Measurements from ENCODE around the gene SCYL2. TPM values are rescaled to one million over a fixed set of nuclear protein-coding genes. Genes with fewer than 3 reads are reported as not detected.
A peak's percentile ranks its signal among the peaks of the same experiment; 100 is the strongest.
"Not testable (repeated sequence)": the region's sequence is repeated elsewhere in the genome, so short reads cannot be mapped to it uniquely, and the experiment has no call there.

SCYL2 gene
- total RNA-seq, 1 donor from 2014 or later: 35.9 TPM

- no peak for DNase-seq (ENCODE audit: low spot score)
These were observed 50.4 kb downstream of the SCYL2 start for GRCh38 chr12:100317371-100317770.

DNA sequence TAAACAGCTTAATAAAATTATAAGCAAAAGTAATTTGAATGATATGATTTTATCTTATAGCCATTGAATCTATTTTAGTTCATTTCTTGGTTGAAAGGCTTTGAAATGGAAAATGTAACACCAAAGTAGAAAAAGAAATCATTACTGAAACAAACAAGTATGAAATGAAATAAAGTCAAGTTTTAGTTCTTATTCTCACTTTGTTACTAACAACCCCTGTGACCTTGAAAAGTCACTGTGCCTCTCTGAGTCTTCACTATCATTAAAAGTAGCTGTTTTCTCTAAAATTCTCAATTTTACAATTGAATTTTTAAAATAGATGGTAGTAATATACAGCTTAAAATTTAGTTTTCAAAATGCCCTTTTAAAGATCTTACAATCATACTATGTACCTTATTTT is 57.5 kb downstream of the SCYL2 start:
- DNase-seq (ENCODE audit: low spot score): no peak

DNA sequence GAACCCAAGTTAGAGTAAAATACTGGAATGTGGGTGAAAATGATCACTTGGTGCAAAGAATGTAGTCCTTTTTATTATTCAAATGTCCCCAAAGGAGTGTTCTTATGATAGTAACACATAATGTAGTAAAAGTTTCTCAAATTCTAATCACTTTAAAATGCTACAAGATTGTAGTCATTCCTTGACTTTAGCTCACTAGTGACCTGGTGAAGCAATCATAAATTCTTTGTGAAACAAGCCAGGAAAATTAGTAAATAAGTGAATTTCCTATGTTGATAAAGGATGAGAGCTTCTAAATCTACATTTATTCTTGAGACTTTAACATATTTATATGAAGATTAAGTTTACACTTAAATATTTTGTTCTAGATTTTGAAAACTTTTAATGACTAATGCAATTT is 59.2 kb downstream of the SCYL2 start:
- DNase-seq (ENCODE audit: low spot score): no peak

GRCh38 chr12:100329800-100330199 is 62.8 kb downstream of the SCYL2 start:
- no peak for DNase-seq (ENCODE audit: low spot score)

- DNase-seq (ENCODE audit: low spot score): no peak
These were observed 64.9 kb downstream of the SCYL2 start for GRCh38 chr12:100331871-100332270.

DNA sequence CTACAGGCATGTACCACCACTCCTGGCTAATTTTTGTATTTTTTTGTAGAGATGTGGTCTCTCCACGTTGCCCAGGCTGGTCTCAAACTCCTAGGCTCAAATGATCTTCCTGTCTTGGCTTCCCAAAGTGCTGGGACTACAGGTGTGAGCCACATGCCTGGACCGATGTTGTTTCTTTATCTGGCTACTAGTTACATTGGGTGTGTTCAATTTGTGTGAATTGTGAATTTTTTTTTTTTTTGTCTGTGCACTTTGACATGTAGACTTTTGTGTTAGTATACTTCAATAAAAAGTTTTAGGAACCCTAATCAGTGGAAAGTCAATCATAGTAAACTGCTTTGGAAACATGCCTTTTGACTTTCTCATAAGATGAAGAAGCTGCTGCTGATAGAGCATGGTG is 65.9 kb downstream of the SCYL2 start:
- DNase-seq (ENCODE audit: low spot score): no peak

DNA sequence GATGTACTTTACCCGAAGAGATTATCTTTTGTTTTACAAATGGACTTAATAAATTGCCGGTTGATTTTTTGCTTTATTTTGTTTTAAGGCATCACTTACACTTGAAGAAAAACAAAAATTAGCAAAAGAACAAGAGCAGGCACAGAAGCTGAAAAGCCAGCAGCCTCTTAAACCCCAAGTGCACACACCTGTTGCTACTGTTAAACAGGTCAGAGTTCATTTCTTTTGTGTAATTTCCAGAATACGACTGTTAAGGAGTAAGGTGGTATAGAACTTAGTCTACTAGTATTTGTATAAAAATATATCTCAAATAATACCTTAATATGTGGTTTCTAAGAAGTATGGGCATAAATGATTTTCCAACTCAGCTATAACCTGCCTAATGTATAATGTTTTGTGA is 70.3 kb downstream of the SCYL2 start:
- no peak for DNase-seq (ENCODE audit: low spot score)

DNA sequence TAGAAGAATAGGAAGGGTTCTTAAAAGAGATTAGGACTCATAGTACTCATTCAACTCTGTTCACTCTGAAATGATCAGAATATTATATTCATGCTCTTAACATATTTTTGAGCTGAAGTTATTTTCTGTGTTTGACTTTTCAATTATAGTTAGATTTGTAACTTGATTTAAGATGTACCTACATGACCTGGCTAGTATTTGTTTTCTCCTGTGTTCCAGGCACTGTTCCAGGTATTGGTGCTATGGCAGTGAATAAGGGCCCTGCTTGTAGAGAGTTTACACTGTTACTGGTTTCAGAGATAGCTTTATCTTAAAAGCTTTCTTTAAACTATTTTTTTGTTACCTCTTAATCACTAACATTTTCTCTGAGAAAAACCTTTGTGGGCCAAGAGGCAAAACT is 70.8 kb downstream of the SCYL2 start:
- no peak for DNase-seq (ENCODE audit: low spot score)

DNA sequence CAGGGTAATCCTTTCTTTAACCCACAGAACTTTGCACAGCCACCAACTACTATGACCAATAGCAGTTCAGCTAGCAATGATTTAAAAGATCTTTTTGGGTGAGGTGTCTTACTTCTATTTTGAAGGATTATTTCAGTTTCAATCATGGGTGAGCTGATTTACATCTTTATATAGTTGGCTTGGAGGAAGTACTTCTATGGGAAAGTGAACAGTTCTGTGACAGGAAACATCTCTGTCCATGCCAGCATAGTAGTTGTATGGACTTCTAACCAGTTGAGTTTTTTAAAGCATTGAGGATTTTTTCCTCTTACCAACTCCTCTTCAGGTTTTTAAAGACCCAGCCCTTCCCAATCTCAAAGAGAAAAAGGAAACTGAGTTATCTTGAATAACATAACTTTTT is 72.1 kb downstream of the SCYL2 start:
- no peak for DNase-seq (ENCODE audit: low spot score)

DNA sequence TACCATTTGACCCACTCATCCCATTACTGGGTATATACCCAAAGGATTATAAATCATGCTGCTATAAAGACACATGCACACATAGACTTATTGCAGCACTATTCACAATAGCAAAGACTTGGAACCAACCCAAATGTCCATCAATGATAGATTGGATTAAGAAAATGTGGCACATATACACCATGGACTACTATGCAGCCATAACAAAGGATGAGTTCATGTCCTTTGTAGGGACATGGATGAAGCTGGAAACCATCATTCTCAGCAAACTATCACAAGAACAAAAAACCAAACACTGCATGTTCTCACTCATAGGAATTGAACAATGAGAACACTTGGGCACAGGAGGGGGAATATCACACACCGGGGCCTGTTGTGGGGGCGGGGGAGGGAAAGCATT is 75.9 kb downstream of the SCYL2 start:
- DNase-seq (ENCODE audit: low spot score): not testable (repeated sequence)

DNA sequence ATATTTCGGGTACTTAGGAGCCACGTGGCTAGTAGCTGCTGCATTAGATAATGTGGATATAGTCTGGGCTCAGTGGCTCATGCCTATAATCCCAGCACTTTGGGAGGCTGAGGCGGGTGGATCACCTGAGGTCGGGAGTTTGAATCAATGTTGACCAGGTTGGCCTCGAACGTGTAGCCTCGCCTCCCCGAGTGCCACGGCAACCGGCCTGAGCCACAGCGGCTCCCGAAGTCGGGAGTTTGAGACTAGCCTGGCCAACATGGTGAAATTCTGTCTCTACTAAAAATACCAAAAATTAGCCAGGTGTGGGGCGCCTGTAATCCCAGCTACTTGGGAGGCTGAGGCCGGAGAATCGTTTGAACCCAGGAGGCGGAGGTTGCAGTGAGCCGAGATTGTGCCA is 77.4 kb downstream of the SCYL2 start:
- DNase-seq (ENCODE audit: low spot score): not testable (repeated sequence)

GRCh38 chr12:100345020-100345767 is 78.2 kb downstream of the SCYL2 start:
- DNase-seq (ENCODE audit: low spot score): no peak

GRCh38 chr12:100346660-100347059 is 79.7 kb downstream of the SCYL2 start:
- no peak for DNase-seq (ENCODE audit: low spot score)

DNA sequence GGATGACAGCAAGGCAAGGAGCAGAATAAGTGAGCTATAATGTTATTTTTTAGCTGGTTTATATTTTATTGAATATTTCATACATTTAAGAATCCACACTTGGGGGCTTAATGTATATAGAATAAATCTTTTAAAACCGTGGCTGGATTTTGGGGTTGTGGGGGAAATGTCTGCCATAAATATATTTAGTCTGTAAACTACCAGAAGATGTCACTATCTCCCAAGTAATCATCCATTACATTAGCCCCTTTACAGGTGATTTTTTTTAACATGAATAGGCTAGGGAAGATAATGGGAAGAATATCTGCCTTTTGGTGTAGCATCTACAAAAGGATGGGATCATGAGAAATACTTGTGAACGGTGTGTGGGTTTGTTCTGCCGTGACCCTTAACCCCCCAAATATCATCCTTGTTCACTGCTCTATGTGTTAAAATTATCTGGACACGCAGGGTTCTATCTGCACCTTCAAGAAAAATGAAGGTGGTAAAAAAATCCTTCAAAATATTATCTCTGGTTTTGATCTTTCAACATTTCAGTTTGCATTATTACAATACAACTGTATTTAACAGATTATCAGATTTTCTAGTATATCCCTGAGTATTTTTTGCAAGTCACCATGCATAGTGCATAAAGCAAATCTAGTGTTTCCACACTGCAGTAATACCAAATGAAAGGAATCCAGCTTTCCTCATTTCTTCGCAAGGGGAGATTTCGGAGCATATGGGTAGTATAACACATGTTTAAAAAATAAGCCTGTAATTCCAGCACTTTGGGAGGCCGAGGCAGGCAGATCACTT is 81.9 kb downstream of the SCYL2 start:
- DNase-seq (ENCODE audit: low spot score): peak; percentile 14

DNA sequence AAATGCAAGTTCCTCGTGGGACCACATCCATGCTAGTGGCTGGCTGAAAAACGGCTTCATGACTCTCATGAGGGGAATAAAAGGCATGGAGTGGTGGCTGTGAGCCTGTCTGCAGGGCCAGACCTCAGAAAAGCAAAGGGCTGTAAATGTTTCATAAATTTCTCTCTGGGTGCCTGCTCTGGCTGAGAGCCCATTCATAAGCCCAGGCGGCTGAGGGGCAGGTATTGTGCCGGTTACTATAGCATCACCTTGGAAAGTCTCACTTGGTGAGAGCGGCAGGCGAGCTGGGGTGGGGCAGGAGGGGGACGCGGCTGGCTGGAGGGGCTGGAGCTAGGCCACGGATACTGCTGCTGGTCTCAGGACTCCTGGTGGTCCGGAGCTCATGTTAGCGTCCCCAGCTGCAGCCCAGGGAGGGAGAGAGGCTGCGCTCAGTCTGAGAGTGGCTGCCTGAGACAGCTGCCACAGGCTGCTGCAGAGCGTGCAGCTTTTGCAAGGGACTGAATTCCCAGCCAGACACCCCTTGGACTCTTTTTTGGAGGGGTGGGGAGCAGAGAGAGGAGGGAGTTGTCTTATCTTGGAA is 89.8 kb downstream of the SCYL2 start, which contains the start of gene SLC17A8:
TSS of gene SLC17A8 (plus strand) at position 431 of the 580 bp plus-strand sequence. CDS start 318 bp downstream, outside the sequence.
- DNase-seq (ENCODE audit: low spot score): no peak

DNA sequence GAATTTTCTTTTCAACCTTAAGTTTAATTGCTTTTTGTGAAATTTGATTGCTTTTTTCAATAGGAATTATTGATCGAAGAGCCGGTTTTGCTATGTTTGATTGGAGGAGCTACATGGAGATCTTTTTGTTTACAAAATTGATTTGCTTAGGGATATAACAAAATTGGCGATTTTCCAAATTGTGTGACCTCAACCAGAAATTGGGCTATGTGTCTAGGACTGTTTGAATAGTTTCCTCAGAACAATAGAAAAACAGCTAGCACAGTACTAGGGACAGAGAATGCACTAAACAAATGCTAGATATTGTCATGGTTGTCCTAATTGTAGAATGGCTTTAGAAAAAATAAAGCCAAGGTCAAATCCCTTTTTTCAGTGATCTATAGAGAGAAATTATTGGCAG is 92.3 kb downstream of the SCYL2 start:
- DNase-seq (ENCODE audit: low spot score): no peak

DNA sequence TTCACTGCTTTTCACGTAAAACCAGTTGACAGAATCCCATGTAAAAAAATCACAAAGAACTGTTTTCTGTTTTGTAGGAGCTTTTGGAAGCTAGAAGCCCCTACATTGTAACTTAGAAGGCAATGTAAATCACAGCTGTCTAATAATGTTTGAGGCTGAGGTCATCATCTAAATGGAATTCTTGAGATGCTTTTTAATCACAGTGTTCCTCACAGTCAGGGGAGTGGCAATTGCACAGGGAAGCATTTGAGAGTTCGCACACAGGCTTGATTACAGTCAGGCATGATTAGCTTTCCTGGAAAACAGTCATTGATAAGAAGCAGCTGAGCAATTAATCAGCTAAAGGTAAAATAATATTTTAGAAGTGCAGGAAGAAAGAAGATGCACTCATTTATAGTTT is 92.8 kb downstream of the SCYL2 start:
- peak; percentile 26 for DNase-seq (ENCODE audit: low spot score)

DNA sequence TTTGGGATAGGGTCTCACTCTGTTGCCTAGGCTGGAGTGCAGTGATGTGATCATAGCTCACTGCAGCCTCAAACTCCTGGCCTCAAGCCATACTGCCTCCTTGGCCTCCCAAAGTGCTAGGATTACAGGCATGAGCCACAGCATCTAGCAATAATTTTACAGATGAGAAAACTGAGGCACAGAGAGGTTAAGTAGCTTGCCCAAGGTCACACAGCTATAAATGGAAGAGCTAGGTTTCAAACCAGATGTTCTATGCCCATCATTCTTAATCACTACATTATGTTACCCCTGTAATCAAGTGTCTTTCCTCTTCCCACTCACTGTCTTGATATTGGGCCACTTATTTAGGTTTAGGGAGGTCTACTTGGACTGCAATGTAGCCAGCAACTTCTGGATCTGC is 93.5 kb downstream of the SCYL2 start:
- DNase-seq (ENCODE audit: low spot score): no peak

GRCh38 chr12:100364324-100364723 is 97.3 kb downstream of the SCYL2 start:
- DNase-seq (ENCODE audit: low spot score): no peak

GRCh38 chr12:100365411-100365810 is 98.4 kb downstream of the SCYL2 start:
- DNase-seq (ENCODE audit: low spot score): no peak

DNA sequence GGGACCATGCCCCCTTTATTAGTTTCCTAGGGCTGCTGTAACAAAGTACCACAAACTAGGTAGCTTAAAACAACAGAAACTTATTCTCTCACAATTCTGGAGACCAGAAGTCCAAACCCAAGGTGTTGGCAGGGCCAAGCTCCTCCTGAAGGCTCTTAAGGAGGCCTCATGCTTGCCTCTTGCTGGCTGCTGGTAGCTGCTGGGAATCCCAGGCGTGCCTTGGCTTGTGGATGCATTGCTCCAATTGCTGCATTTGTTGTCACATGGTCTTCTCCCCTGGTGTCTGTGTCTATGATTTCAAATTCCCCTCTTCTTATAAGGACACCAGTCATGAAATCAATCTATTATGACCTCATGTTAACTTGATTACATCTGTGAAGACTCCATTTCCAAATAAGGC is 101.1 kb downstream of the SCYL2 start:
- DNase-seq (ENCODE audit: low spot score): no peak

- no peak for DNase-seq (ENCODE audit: low spot score)
These were observed 104.2 kb downstream of the SCYL2 start for GRCh38 chr12:100371146-100371545.
